AG10803 (cell line): ENCODE measurements around the gene MAP7D1.

Source experiments
- DNase-seq: peaks from one replicate; pipeline ENCODE4 v3.0.0; 2010; ENCODE audit warnings: low read depth
- H3K4me3 ChIP-seq: 2 replicates; pipeline ENCODE4 v1.5.1; 2011; ENCODE audit warnings: mild to moderate bottlenecking, low read length, control low read depth
- TF ChIP-seq, protein P1 (sequence below): conservative IDR thresholded peaks from 2 replicates; pipeline ENCODE4 v1.5.1; 2011; ENCODE audit warnings: mild to moderate bottlenecking, low read length, control low read depth, inconsistent platforms

Gene MAP7D1

GRCh38 chr1:36166938-36167905 lies 11.3 kb downstream of the MAP7D1 start:
- DNase-seq = peak; percentile 54
- H3K4me3 ChIP-seq = no peak overlapping the region
- TF ChIP-seq, protein P1, sequence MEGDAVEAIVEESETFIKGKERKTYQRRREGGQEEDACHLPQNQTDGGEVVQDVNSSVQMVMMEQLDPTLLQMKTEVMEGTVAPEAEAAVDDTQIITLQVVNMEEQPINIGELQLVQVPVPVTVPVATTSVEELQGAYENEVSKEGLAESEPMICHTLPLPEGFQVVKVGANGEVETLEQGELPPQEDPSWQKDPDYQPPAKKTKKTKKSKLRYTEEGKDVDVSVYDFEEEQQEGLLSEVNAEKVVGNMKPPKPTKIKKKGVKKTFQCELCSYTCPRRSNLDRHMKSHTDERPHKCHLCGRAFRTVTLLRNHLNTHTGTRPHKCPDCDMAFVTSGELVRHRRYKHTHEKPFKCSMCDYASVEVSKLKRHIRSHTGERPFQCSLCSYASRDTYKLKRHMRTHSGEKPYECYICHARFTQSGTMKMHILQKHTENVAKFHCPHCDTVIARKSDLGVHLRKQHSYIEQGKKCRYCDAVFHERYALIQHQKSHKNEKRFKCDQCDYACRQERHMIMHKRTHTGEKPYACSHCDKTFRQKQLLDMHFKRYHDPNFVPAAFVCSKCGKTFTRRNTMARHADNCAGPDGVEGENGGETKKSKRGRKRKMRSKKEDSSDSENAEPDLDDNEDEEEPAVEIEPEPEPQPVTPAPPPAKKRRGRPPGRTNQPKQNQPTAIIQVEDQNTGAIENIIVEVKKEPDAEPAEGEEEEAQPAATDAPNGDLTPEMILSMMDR = no peak

- TF ChIP-seq, protein P1 = no peak
- DNase-seq = no peak
- no peak overlapping the region for H3K4me3 ChIP-seq
Observed at GRCh38 chr1:36168514-36168913, 12.6 kb downstream of the MAP7D1 start.

- no peak for DNase-seq
- TF ChIP-seq, protein P1 = no peak
Observed at GRCh38 chr1:36170643-36171412, 14.9 kb downstream of the MAP7D1 start.

GRCh38 chr1:36172017-36172747 lies 16.2 kb downstream of the MAP7D1 start:
- TF ChIP-seq, protein P1 = no peak
- no peak overlapping the region for H3K4me3 ChIP-seq
- no peak for DNase-seq

More at GRCh38 chr1:36170643-36171412, 14.9 kb downstream of the MAP7D1 start:
- H3K4me3 ChIP-seq = no peak overlapping the region

- TF ChIP-seq, protein P1 = no peak
- DNase-seq = peak; percentile 70
- H3K4me3 ChIP-seq = no peak overlapping the region
Observed at GRCh38 chr1:36172983-36173382, 17.0 kb downstream of the MAP7D1 start.

- H3K4me3 ChIP-seq = no peak overlapping the region
- TF ChIP-seq, protein P1 = no peak
- no peak for DNase-seq
Observed at GRCh38 chr1:36174713-36175112, 18.8 kb downstream of the MAP7D1 start.
